HEK293T (cell line): ENCODE data around the gene ANKRD44.

Experiments used
- ARNT ChIP-seq: fragments of 450-650 bp; IDR thresholded peaks from 2 replicates; pipeline ENCODE4 v1.6.1; 2017; ENCODE audit warnings: mild to moderate bottlenecking
- BHLHE40 ChIP-seq: fragments of 450-650 bp; IDR thresholded peaks from 2 replicates; pipeline ENCODE4 v1.6.1; 2016; ENCODE audit warnings: mild to moderate bottlenecking, moderate library complexity, borderline replicate concordance
- CTBP1 ChIP-seq: fragments of 450-650 bp; IDR thresholded peaks from 2 replicates; pipeline ENCODE4 v1.6.1; 2016; ENCODE audit warnings: borderline replicate concordance
- ELF4 ChIP-seq: fragments of 450-650 bp; IDR thresholded peaks from 2 replicates; pipeline ENCODE4 v1.6.1; 2017; ENCODE audit warnings: antibody characterized with exemption
- FOXA1 ChIP-seq: fragments of 450-650 bp; IDR thresholded peaks from 2 replicates; pipeline ENCODE4 v1.6.1; 2016; ENCODE audit warnings: mild to moderate bottlenecking
- FOXK2 ChIP-seq: fragments of 450-650 bp; IDR thresholded peaks from 2 replicates; pipeline ENCODE4 v1.6.1; 2016; ENCODE audit warnings: mild to moderate bottlenecking
- FOXM1 ChIP-seq: fragments of 450-650 bp; IDR thresholded peaks from 2 replicates; pipeline ENCODE4 v1.6.1; 2017; ENCODE audit warnings: mild to moderate bottlenecking, borderline replicate concordance
- L3MBTL2 ChIP-seq: fragments of 450-650 bp; conservative IDR thresholded peaks from 2 replicates; pipeline ENCODE4 v1.6.1; 2016; ENCODE audit warnings: mild to moderate bottlenecking
- PKNOX1 ChIP-seq: fragments of 450-650 bp; IDR thresholded peaks from 2 replicates; pipeline ENCODE4 v1.6.1; 2016
- SP1 ChIP-seq: fragments of 450-650 bp; IDR thresholded peaks from 2 replicates; pipeline ENCODE4 v1.6.1; 2017
- SUZ12 ChIP-seq: fragments of 450-650 bp; IDR thresholded peaks from 2 replicates; pipeline ENCODE4 v1.6.1; 2016; ENCODE audit warnings: mild to moderate bottlenecking
- TARDBP ChIP-seq: fragments of 450-650 bp; IDR thresholded peaks from 2 replicates; pipeline ENCODE4 v1.6.1; 2016
- ZNF384 ChIP-seq: fragments of 450-650 bp; IDR thresholded peaks from 2 replicates; pipeline ENCODE4 v1.6.1; 2016

GRCh38 chr2:196995757-196996314 lies 314.7 kb downstream of the ANKRD44 start:
- TF ChIP-seq ZNF384, result no peak
- TF ChIP-seq SUZ12, result no peak
- no peak for TF ChIP-seq CTBP1
- no peak for TF ChIP-seq ELF4
- TF ChIP-seq SP1, result no peak
- no peak for TF ChIP-seq FOXK2
- TF ChIP-seq ARNT, result no peak
- no peak for TF ChIP-seq FOXA1
- no peak for TF ChIP-seq L3MBTL2
- no peak for TF ChIP-seq TARDBP
- no peak for TF ChIP-seq FOXM1
- no peak for TF ChIP-seq BHLHE40
- TF ChIP-seq PKNOX1, result no peak
